ENCODE results near the gene MAPRE3. TPM values are rescaled to one million over a fixed set of nuclear protein-coding genes. Genes with fewer than 3 reads are reported as not detected.

MAPRE3 gene
- total RNA-seq, 4 donors from 2014 or later: 8.5 to 18.6 (median 12.4) TPM

DNA sequence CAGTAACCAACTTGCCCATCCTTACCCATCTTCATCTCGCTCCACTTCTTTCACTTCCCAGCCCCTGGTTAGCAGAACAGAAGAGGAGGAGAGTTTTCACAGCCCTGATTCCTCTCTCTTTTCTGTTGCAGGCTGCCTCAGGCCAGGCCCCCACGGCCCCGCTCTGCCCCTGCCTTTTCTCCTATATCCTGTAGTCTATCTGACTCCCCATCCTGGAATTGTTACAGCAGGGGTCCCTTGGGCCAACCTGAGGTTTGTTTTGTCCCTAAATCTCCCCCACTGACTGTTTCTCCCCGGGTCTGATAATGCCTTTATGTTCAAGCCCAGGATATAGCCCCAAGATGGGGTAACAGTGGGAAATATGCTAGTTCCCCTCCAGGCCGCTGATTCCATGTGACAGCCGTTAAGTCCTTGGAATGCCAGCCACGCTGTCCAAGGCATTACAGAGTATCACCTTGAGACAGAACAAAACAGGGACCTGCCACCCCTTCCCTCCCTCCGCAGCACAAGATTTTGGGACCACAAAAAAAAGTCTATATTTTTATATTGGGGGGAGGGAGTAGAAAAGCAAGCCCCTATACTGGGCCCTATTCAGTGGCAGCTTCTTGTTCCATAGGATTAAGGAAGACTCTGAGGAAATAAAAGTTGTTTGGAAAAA lies 99.7 kb downstream of the MAPRE3 start:
- no peak for ATAC-seq
- peaks cover 5 to 75% (median 32%) of the 10 kb centered on the region in 3 donors for H3K4me1 ChIP-seq
- 63 to 71% methylated on average over 3 to 6 of the region's 8 CpGs for WGBS, 2 donors (ENCODE audit: low coverage in 1 of 2)
- H3K9me3 ChIP-seq: no peaks in the 10 kb centered on the region
- H3K36me3 ChIP-seq: peaks cover 0 to 49% of the 10 kb centered on the region in 2 donors
- H3K4me3 ChIP-seq: peak overlapping the region in 1 of 2 donors; percentile 82
- peak overlapping the region in 3 of 4 donors; percentile 96 to 98 (median 98) for H3K27ac ChIP-seq
- TF ChIP-seq EP300 (IDR thresholded peaks at IDR 0.05): no peak
- TF ChIP-seq POLR2A (IDR thresholded peaks at IDR 0.05): no peak
- TF ChIP-seq, protein P1, sequence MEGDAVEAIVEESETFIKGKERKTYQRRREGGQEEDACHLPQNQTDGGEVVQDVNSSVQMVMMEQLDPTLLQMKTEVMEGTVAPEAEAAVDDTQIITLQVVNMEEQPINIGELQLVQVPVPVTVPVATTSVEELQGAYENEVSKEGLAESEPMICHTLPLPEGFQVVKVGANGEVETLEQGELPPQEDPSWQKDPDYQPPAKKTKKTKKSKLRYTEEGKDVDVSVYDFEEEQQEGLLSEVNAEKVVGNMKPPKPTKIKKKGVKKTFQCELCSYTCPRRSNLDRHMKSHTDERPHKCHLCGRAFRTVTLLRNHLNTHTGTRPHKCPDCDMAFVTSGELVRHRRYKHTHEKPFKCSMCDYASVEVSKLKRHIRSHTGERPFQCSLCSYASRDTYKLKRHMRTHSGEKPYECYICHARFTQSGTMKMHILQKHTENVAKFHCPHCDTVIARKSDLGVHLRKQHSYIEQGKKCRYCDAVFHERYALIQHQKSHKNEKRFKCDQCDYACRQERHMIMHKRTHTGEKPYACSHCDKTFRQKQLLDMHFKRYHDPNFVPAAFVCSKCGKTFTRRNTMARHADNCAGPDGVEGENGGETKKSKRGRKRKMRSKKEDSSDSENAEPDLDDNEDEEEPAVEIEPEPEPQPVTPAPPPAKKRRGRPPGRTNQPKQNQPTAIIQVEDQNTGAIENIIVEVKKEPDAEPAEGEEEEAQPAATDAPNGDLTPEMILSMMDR (IDR thresholded peaks at IDR 0.05): no peak
- no peak for TF ChIP-seq POLR2AphosphoS5 (IDR thresholded peaks at IDR 0.05)
- H3K27me3 ChIP-seq: no peaks in the 10 kb centered on the region

DNA sequence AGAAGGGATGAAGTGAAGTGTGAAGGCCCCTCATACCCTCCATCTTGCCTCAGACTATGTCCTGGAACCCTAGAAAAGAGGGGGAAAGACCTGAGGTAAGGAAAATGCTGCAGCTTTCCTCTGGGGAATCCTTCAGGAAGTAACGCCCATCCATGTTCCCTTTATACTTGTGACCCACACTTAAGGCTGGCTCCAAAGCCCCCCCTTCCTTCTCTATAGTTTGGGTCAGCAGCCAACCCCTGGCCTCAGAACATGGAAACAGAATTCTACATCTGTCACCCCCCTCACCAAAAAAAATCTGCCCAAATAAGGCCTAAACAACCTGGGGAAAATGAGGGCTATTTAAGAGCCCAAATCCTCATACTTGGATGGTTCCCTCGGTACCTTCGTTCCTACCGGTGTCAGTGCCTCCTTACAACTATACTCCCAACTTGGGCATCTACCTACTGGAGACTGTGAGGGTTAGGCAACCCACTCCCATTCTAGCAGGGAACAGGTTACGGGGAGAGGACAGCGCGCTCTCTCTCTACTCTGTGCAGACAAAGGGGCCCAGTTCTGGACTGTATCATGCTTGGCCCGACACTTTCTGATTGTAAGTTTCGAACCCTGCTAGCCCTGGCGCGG lies 100.3 kb downstream of the MAPRE3 start:
- H3K36me3 ChIP-seq: peaks cover 0 to 43% of the 10 kb centered on the region in 2 donors
- WGBS, 2 donors (ENCODE audit: low coverage in 1 of 2): 0 to 6% methylated on average over 1 to 5 of the region's 11 CpGs
- peak overlapping the region; percentile 74 to 98 (median 97) for H3K27ac ChIP-seq
- ATAC-seq: no peak
- H3K4me1 ChIP-seq: peaks cover 5 to 81% (median 36%) of the 10 kb centered on the region in 3 donors
- H3K9me3 ChIP-seq: no peaks in the 10 kb centered on the region
- H3K27me3 ChIP-seq: no peaks in the 10 kb centered on the region
- TF ChIP-seq EP300 (IDR thresholded peaks at IDR 0.05) (no peak), POLR2A (IDR thresholded peaks at IDR 0.05) (no peak), POLR2AphosphoS5 (IDR thresholded peaks at IDR 0.05) (no peak)
- TF ChIP-seq, protein P1 (IDR thresholded peaks at IDR 0.05): no peak
- H3K4me3 ChIP-seq: peak overlapping the region; percentile 71 to 82

DNA sequence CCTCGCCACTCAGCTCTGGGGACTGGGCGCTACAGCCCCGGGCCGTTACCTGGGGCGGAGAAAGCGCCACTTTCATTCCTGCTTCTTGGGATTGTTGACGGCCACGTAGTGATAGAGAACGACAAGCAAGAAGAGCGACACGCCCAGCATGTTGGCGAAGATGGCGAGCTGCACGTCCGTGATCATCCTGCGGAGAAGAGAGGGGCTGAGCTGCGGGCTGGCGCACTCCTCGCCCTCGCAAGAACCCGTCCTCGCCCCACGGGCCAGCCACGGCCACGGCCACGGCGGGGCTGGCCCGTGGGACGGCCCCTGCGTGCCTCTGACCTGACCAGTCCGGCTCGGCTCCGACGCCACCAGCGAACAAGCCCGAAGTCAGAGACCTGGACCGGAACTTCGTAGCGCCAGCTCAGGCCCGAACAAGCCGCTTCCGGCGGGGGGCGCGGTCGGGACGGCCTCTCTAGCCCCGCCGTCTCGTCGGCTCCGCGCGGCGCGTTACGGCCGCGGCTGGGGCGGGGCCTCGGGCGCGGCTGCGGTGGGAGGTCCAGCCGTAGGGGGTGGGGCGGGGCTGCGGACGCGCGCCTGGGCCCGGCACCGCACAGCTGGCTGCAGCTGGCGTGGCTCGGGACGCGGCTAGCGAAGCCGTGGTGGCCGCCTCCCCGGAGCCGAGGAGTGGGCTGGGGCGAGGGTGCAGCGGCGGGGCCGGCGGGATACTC lies 101.0 kb downstream of the MAPRE3 start, which contains the start of gene OST4:
OST4 (minus strand) TSS at position 378 of the 713 bp plus-strand sequence.
- H3K36me3 ChIP-seq: peaks cover 0 to 38% of the 10 kb centered on the region in 2 donors
- H3K9me3 ChIP-seq: no peaks in the 10 kb centered on the region
- no peaks in the 10 kb centered on the region for H3K27me3 ChIP-seq
- WGBS, 2 donors (ENCODE audit: low coverage in 1 of 2): no CpG with 5 or more reads among the region's 86 CpGs
- peak; percentile 96 for ATAC-seq
- peak; percentile 76 for TF ChIP-seq POLR2A (IDR thresholded peaks at IDR 0.05)
- TF ChIP-seq EP300 (IDR thresholded peaks at IDR 0.05): no peak
- peak; percentile 87 for TF ChIP-seq POLR2AphosphoS5 (IDR thresholded peaks at IDR 0.05)
- TF ChIP-seq, protein P1 (IDR thresholded peaks at IDR 0.05): peak in 3 of 4 experiments; percentile 16 to 24 (median 23)
- H3K27ac ChIP-seq: peak within 1 kb of the TSS; percentile 88 to 98 (median 97)
- H3K4me3 ChIP-seq: peak within 1 kb of the TSS; percentile 71 to 82
- peaks cover 5 to 88% (median 36%) of the 10 kb centered on the region in 3 donors for H3K4me1 ChIP-seq

DNA sequence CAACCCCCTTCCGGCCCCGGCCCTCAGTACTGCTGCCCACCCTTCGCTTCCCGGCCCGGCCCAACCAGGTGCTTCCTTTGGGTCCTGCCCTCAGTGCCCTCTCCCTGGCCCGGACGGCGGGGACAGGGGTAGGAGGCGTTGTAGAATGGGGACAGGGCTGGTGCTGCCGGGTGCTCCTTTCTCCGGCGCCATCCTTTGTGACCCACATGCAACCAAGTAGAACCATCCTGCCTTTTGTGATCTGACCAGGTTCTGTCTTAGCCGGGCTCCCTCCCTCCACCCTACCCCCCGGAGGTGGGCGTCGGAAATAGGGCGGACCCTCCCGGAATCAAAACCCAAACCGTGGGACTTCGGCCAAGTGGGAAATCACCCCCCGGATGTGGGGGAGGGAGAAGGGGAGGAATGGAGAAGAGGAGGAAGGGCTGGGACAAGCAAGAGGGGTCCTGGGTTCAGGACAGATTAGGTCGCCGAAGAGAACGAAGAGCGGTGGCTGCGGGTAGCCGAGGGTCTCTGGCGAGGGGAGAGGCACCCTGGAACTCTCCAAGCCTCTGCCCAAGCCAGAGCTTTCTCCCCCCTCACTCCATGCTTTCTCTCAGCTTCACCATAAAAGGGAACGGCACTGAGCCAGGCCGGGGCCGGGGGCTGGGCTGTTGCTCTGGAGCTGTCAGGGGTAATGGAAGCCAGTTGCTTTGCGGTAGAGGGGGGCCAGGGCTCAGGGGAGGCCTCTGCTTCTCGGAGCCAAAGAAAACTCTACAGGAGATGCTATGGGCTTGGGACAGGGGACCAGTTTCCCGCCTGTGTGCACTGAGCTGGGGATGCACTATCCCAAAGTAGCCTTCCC lies 101.8 kb downstream of the MAPRE3 start:
- peak overlapping the region; percentile 71 to 82 for H3K4me3 ChIP-seq
- peak overlapping the region; percentile 88 to 98 (median 97) for H3K27ac ChIP-seq
- no peaks in the 10 kb centered on the region for H3K27me3 ChIP-seq
- TF ChIP-seq POLR2AphosphoS5 (IDR thresholded peaks at IDR 0.05) (peak; percentile 85), EP300 (IDR thresholded peaks at IDR 0.05) (peak; percentile 17)
- TF ChIP-seq, protein P1 (IDR thresholded peaks at IDR 0.05): no peak
- H3K9me3 ChIP-seq: no peaks in the 10 kb centered on the region
- peaks cover 0 to 30% of the 10 kb centered on the region in 2 donors for H3K36me3 ChIP-seq
- H3K4me1 ChIP-seq: peaks cover 5 to 93% (median 36%) of the 10 kb centered on the region in 3 donors
- peak; percentile 63 for ATAC-seq
- 2 to 5% methylated on average over 3 to 12 of the region's 34 CpGs for WGBS, 2 donors (ENCODE audit: low coverage in 1 of 2)
